D721Med (cell line): ENCODE results near the gene GRIA4.

ENCODE experiments used
- DNase-seq: peaks from one replicate; pipeline ENCODE4 v3.0.0; 2011; ENCODE audit warnings: low spot score; ENCODE audit not compliant: insufficient read length
- FAIRE-seq: peaks from 2 replicates; lab custom pipeline; 2011; peaks lifted over from hg19 to GRCh38; lab: Jason Lieb, UNC
- TF ChIP-seq, protein P1 (sequence below): IDR thresholded peaks from 2 replicates; pipeline ENCODE4 v1.5.1; 2012; ENCODE audit warnings: mild to moderate bottlenecking, control low read depth; ENCODE audit not compliant: insufficient read depth; ENCODE audit errors: missing control alignments

Gene GRIA4

DNA sequence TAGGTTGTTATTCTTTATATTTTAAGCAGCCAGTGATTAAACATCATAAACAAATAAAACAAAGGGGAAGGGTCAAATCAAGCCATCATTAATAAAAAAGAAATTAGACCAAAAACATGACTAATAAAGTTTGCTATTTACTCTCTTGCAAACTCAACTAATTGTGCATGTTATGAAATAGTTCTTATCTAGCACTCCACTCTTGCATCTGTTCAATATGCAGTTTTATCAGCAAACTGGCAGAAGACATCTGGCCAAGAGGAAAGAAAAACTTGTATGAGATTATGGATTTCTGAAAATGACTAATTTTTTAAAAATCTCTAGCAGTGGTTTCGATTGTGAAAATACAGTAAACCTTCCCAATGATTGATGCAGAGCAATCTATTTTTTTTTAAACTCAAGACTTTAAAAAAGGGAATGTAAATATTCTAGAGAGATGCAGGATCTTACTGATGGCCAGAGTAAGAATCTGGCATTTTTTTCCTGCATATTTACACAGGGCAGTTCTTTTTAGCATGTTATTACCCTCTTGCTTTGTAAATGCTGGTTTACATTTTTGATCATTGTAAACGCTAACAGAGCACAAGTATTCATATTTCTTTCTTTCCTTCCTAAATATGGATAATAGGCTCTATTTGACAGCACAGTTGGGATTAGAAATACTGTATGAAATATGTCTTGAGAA, 83.3 kb downstream of the GRIA4 start:
- TF ChIP-seq, protein P1, sequence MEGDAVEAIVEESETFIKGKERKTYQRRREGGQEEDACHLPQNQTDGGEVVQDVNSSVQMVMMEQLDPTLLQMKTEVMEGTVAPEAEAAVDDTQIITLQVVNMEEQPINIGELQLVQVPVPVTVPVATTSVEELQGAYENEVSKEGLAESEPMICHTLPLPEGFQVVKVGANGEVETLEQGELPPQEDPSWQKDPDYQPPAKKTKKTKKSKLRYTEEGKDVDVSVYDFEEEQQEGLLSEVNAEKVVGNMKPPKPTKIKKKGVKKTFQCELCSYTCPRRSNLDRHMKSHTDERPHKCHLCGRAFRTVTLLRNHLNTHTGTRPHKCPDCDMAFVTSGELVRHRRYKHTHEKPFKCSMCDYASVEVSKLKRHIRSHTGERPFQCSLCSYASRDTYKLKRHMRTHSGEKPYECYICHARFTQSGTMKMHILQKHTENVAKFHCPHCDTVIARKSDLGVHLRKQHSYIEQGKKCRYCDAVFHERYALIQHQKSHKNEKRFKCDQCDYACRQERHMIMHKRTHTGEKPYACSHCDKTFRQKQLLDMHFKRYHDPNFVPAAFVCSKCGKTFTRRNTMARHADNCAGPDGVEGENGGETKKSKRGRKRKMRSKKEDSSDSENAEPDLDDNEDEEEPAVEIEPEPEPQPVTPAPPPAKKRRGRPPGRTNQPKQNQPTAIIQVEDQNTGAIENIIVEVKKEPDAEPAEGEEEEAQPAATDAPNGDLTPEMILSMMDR, result no peak
- DNase-seq (no peak), FAIRE-seq (no peak)

DNA sequence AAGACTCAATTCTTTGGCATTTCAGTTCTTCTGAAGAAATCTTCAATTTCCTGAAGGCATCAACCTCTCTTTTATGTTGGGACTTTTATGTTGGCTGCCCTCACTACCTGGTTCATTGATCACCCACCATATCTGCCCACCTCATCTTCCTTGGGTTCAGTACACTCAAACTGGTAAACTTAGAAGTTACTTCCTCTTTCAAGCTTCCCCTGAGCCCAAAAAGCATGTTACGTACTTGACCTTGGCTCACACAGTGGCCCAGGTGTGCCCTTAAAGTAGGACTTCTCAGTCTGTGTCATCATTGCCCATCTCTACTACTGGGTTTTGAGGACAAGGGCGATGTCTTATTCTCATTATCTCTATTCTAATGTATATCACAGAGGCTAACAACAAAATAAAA, 86.1 kb downstream of the GRIA4 start:
- FAIRE-seq (no peak), DNase-seq (no peak)
- TF ChIP-seq, protein P1, result no peak

GRCh38 chr11:105697291-105697690, 87.4 kb downstream of the GRIA4 start:
- FAIRE-seq (no peak), DNase-seq (no peak)
- TF ChIP-seq, protein P1, result no peak

GRCh38 chr11:105699203-105699602, 89.3 kb downstream of the GRIA4 start:
- DNase-seq (no peak), FAIRE-seq (no peak)
- TF ChIP-seq, protein P1, result no peak

DNA sequence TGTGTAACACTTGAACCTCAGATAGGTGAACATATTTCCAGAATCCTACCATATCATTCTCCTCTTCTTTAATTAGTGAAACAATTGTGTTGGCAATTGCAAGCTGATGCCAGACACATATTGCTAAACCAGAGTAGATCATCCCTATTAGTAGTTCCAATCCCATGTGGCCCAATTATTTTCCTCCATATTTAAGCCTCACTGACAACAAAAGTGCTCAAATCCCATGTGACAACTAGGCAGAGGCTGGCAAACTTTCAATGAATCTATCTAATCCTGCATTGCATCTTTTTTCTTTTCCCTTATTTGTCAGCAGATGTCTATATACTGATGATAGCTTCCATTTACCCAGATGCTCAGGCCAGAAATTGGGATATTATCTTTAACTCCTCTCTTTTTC, 90.4 kb downstream of the GRIA4 start:
- FAIRE-seq, result no peak
- no peak for DNase-seq
- TF ChIP-seq, protein P1, result no peak

DNA sequence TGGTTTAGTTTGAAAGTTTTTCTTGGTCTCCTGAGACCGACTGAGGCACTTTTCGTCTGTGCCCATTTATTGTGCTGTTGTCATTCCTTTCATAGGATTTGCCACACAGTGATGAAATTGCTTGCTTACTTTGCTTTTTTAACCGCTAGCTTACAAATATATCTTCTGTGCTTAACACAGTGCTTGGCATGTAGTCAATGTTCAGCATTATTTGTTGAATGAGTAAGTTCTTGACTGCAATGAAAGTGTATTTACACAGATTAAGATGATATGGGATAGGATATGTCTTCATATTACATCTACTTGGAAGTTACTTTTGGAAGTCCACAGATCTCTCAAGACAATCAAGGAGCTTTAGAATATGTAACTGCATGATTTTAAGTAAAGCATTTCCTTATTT, 91.2 kb downstream of the GRIA4 start:
- TF ChIP-seq, protein P1, result no peak
- no peak for DNase-seq
- no peak for FAIRE-seq

DNA sequence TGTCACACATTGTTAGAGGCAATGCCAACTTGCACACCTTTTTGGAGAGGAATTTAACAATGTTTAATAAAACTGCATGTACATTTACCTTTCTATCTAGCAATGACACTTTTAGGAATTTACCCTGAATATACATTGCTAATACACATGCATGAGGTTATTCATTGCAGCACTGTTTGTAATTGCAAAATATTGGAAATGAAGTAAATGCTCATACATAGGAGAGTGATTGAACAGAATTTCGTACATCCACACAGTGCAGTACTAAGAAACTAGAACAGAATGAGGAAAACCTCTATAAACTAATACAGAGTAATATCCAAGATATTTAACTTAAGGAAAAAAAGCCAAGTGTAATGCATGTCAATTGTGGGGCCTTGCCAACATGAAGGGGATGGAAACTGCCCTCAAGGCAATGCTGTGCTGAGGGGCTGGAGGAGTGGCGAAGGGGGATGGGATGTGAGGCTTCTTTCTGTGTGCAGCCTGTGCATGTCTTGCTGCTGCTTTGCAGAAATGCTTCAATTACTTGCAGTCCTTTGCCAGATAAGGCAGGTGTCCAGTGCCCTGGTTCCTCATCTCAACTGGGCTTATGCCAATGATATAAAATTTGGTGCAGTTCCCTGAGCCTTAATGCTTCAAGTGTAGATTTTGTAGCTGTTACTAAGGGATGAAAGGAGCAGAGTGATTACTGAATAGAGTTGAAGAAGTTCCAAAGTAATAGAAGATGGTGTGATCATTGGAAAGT, 96.1 kb downstream of the GRIA4 start:
- FAIRE-seq (no peak), DNase-seq (no peak)
- TF ChIP-seq, protein P1, result no peak
